HepG2 (cell line): Measurements from ENCODE around the gene MFAP4. TPM values are rescaled to one million over a fixed set of nuclear protein-coding genes. Genes with fewer than 3 reads are reported as not detected.

Source experiments
- AGO1 ChIP-seq: fragments of 200-400 bp; formaldehyde crosslinking; IDR thresholded peaks from 2 replicates; pipeline ENCODE4 v1.6.1; 2017; ENCODE audit warnings: mild to moderate bottlenecking, low read depth, low read length, moderate library complexity; ENCODE audit not compliant: poor library complexity, severe bottlenecking
- FUBP1 ChIP-seq: sonication (generic); formaldehyde crosslinking; IDR thresholded peaks from 2 replicates; pipeline ENCODE4 v1.5.1; 2020; ENCODE audit warnings: missing genetic modification reagents, mild to moderate bottlenecking, borderline replicate concordance
- JUND ChIP-seq: sonication (generic); formaldehyde crosslinking; IDR thresholded peaks from 2 replicates; pipeline ENCODE4 v1.8.0; 2022; ENCODE audit warnings: mild to moderate bottlenecking, missing genetic modification reagents
- KDM1A ChIP-seq: IDR thresholded peaks from 2 replicates; pipeline ENCODE4 v1.6.1; 2016; ENCODE audit warnings: missing compliant biosample characterization
- KMT2B ChIP-seq: IDR thresholded peaks from 2 replicates; pipeline ENCODE4 v1.6.1; 2016; ENCODE audit warnings: missing genetic modification reagents, missing compliant biosample characterization
- MED1 ChIP-seq: sonication (generic); formaldehyde crosslinking; IDR thresholded peaks from 2 replicates; pipeline ENCODE4 v1.4.0; 2020; ENCODE audit warnings: missing genetic modification reagents
- PAX8 ChIP-seq: sonication (generic); formaldehyde crosslinking; IDR thresholded peaks from 2 replicates; pipeline ENCODE4 v1.8.0; 2022; ENCODE audit warnings: mild to moderate bottlenecking, missing genetic modification reagents, borderline replicate concordance
- SATB2 ChIP-seq: sonication (generic); formaldehyde crosslinking; IDR thresholded peaks from 2 replicates; pipeline ENCODE4 v1.5.0; 2020; ENCODE audit warnings: missing genetic modification reagents
- SP5 ChIP-seq: IDR thresholded peaks from 2 replicates; pipeline ENCODE4 v1.6.1; 2016; ENCODE audit warnings: low read depth, borderline replicate concordance
- ZNF18 ChIP-seq: sonication (generic); formaldehyde crosslinking; IDR thresholded peaks from 2 replicates; pipeline ENCODE4 v1.8.0; 2022; ENCODE audit warnings: mild to moderate bottlenecking, missing genetic modification reagents; ENCODE audit not compliant: insufficient replicate concordance
- ZNF746 ChIP-seq: sonication (generic); formaldehyde crosslinking; IDR thresholded peaks from 2 replicates; pipeline ENCODE4 v1.8.0; 2022; ENCODE audit warnings: mild to moderate bottlenecking, missing genetic modification reagents
- polyA plus RNA-seq, 8 experiments: library from polyadenylated mRNA; depleted of rRNA in 3 of 8; stranded (reverse) in 7 of 8; unstranded in 1 of 8; fragments of >200 nt; fragmentation: Illumina TruSeq in 4 of 8; extraction: Trizol in 4 of 8; gene quantifications; 2 replicates each; pipeline versions ENCODE4 v1.2.1 to v1.2.3, GENCODE V29; 2011 to 2016; ENCODE audit warnings: low read depth in 4 of 8, missing spikeins in 1 of 8, mixed read lengths in 1 of 8; ENCODE audit not compliant: insufficient read depth in 1 of 8
- total RNA-seq, 5 experiments: library from RNA; depleted of rRNA; stranded (reverse); fragments of >200 nt; fragmentation: Illumina TruSeq; extraction: Trizol; gene quantifications; 2 replicates each; pipeline ENCODE4 v1.2.3, GENCODE V29; 2016; ENCODE audit warnings: low read depth in 1 of 5
- TF ChIP-seq, protein P1 (sequence below): sonication (generic); formaldehyde crosslinking; IDR thresholded peaks from 2 replicates; pipeline ENCODE4 v1.4.0; 2020; ENCODE audit warnings: missing genetic modification reagents, borderline replicate concordance
- TF ChIP-seq, protein P2 (sequence below): sonication (generic); formaldehyde crosslinking; IDR thresholded peaks from 2 replicates; pipeline ENCODE4 v1.4.0; 2020; ENCODE audit warnings: missing genetic modification reagents
- TF ChIP-seq, protein P3 (sequence below): sonication (generic); formaldehyde crosslinking; IDR thresholded peaks from 2 replicates; pipeline ENCODE4 v1.4.0; 2020; ENCODE audit warnings: missing genetic modification reagents
- TF ChIP-seq, protein P4 (sequence below): sonication (generic); formaldehyde crosslinking; IDR thresholded peaks from 2 replicates; pipeline ENCODE4 v1.8.0; 2022; ENCODE audit warnings: mild to moderate bottlenecking, missing genetic modification reagents, moderate library complexity

MFAP4 gene
- total and polyA plus RNA-seq, 2 of the 13 experiments (the other 11 are each of a cell fraction or from before 2014, with no cell fraction given), result 0.08 TPM; not detected in 1

- TF ChIP-seq, protein P1, sequence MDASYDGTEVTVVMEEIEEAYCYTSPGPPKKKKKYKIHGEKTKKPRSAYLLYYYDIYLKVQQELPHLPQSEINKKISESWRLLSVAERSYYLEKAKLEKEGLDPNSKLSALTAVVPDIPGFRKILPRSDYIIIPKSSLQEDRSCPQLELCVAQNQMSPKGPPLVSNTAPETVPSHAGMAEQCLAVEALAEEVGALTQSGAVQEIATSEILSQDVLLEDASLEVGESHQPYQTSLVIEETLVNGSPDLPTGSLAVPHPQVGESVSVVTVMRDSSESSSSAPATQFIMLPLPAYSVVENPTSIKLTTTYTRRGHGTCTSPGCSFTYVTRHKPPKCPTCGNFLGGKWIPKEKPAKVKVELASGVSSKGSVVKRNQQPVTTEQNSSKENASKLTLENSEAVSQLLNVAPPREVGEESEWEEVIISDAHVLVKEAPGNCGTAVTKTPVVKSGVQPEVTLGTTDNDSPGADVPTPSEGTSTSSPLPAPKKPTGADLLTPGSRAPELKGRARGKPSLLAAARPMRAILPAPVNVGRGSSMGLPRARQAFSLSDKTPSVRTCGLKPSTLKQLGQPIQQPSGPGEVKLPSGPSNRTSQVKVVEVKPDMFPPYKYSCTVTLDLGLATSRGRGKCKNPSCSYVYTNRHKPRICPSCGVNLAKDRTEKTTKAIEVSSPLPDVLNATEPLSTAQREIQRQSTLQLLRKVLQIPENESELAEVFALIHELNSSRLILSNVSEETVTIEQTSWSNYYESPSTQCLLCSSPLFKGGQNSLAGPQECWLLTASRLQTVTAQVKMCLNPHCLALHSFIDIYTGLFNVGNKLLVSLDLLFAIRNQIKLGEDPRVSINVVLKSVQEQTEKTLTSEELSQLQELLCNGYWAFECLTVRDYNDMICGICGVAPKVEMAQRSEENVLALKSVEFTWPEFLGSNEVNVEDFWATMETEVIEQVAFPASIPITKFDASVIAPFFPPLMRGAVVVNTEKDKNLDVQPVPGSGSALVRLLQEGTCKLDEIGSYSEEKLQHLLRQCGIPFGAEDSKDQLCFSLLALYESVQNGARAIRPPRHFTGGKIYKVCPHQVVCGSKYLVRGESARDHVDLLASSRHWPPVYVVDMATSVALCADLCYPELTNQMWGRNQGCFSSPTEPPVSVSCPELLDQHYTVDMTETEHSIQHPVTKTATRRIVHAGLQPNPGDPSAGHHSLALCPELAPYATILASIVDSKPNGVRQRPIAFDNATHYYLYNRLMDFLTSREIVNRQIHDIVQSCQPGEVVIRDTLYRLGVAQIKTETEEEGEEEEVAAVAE (CRISPR knock-in tag), result no peak
- TF ChIP-seq, protein P2, sequence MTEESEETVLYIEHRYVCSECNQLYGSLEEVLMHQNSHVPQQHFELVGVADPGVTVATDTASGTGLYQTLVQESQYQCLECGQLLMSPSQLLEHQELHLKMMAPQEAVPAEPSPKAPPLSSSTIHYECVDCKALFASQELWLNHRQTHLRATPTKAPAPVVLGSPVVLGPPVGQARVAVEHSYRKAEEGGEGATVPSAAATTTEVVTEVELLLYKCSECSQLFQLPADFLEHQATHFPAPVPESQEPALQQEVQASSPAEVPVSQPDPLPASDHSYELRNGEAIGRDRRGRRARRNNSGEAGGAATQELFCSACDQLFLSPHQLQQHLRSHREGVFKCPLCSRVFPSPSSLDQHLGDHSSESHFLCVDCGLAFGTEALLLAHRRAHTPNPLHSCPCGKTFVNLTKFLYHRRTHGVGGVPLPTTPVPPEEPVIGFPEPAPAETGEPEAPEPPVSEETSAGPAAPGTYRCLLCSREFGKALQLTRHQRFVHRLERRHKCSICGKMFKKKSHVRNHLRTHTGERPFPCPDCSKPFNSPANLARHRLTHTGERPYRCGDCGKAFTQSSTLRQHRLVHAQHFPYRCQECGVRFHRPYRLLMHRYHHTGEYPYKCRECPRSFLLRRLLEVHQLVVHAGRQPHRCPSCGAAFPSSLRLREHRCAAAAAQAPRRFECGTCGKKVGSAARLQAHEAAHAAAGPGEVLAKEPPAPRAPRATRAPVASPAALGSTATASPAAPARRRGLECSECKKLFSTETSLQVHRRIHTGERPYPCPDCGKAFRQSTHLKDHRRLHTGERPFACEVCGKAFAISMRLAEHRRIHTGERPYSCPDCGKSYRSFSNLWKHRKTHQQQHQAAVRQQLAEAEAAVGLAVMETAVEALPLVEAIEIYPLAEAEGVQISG (CRISPR knock-in tag), result peak; percentile 73
- no peak for TF ChIP-seq SATB2
- TF ChIP-seq, protein P3, sequence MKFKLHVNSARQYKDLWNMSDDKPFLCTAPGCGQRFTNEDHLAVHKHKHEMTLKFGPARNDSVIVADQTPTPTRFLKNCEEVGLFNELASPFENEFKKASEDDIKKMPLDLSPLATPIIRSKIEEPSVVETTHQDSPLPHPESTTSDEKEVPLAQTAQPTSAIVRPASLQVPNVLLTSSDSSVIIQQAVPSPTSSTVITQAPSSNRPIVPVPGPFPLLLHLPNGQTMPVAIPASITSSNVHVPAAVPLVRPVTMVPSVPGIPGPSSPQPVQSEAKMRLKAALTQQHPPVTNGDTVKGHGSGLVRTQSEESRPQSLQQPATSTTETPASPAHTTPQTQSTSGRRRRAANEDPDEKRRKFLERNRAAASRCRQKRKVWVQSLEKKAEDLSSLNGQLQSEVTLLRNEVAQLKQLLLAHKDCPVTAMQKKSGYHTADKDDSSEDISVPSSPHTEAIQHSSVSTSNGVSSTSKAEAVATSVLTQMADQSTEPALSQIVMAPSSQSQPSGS (CRISPR knock-in tag), result no peak
- 0 out of 2 replicates have a peak, but pooled peaks have one; percentile 33 for TF ChIP-seq JUND (CRISPR knock-in tag)
- no peak for TF ChIP-seq PAX8 (CRISPR knock-in tag)
- peak; percentile 72 for TF ChIP-seq KDM1A (CRISPR knock-in tag)
- no peak for TF ChIP-seq KMT2B
- no peak for TF ChIP-seq MED1 (CRISPR knock-in tag)
- no peak for TF ChIP-seq ZNF746
- TF ChIP-seq FUBP1 (CRISPR knock-in tag), result no peak
- no peak for TF ChIP-seq ZNF18 (CRISPR knock-in tag)
- no peak for TF ChIP-seq AGO1
- peak; percentile 52; the same call in 1 of the 2 replicates for TF ChIP-seq SP5 (CRISPR knock-in tag)
- TF ChIP-seq, protein P4, sequence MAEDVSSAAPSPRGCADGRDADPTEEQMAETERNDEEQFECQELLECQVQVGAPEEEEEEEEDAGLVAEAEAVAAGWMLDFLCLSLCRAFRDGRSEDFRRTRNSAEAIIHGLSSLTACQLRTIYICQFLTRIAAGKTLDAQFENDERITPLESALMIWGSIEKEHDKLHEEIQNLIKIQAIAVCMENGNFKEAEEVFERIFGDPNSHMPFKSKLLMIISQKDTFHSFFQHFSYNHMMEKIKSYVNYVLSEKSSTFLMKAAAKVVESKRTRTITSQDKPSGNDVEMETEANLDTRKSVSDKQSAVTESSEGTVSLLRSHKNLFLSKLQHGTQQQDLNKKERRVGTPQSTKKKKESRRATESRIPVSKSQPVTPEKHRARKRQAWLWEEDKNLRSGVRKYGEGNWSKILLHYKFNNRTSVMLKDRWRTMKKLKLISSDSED (CRISPR knock-in tag), result no peak
Measured at GRCh38 chr17:19369107-19369778, 17.7 kb downstream of the MFAP4 start (continued).
